HG03139 (cell line): ENCODE data around the gene PIK3R1.

Source experiments
- ATAC-seq: cut with Tn5 transposase; IDR thresholded peaks from one replicate; pipeline ENCODE4 v1.9.1; 2021; ENCODE audit not compliant: unreplicated experiment

PIK3R1 gene

DNA sequence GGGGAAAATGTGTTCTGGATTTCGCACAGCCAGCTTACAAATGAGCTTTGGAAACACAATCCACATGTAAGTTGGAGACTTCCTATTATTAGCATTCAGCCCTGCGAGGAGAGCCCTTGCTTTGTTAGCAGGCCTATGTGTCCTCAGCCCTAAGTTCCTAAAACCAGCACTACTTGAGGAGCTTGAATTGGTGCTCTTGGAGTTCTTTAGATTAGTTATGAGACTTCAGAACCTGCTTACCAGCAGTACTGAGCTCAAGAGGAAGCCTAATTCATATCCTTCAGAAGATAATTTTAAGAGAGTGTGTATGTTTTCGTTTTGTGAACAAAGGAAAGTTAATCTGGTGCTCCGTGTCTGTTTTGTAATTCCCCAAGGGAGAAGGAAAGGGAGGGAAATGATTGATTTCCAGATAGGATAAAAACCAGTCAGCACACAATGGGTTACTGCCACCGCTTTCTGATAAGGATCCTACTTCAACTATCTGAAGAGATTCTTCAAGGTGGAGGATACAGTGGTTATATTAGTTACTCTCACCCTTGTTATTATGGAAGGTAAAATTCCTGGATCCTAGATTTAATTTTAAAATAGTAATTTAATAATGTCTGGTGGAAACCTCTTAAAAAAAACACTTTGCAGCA lies 35.2 kb downstream of the PIK3R1 start:
- no peak for ATAC-seq

DNA sequence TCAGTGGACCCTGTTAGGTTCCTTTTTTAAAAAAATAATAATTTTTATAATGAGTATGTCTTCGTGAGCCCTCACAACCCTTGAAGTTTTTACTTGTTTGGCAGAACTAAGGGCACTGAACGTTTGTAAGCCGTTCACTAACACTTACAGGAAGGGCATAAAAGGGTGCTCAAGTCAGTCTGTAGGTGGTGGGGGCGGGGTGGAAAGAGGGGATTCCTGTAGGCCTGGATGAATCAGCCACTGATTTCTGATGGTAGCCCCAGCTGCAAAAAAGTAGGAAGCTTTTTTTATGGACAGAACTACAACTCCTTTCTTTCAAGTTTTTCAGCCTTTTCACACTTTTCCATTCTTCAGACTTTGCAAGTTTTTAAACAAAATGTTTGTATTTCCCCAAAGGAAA lies 35.8 kb downstream of the PIK3R1 start:
- no peak for ATAC-seq

DNA sequence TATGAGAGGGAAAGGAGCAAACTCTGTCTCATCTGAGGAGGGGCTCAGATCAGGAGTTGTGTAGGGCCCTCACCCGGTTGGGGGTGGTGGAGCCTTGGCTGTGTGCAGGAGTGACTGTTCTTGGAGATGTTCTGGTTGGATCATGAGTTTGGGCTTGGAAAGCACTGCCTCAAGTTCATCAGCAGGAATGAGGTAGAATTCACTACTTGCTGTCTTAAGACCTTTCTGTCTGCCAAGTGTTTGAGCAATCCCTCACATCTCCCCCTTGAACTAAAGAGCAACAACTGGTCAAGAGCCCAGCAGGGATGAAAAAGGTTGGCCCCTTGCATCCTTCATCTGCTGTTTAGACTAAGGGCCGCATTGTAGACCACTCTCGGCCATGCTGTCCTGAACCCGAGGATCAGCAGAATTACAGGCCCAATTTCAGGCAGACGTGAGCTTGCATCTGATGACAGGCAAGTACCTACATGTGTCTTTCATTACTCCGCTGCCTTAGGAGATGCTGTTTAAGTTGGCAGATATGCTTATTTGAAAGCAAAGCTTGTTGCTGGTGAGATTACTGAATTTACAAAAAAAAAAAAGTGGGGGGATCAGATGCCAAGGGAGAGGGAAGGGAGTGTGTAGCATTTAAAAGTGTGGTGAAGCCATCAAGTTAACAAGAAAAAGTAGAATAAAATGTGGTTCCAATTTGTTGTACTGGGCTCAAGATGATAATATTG lies 36.4 kb downstream of the PIK3R1 start:
- no peak for ATAC-seq

DNA sequence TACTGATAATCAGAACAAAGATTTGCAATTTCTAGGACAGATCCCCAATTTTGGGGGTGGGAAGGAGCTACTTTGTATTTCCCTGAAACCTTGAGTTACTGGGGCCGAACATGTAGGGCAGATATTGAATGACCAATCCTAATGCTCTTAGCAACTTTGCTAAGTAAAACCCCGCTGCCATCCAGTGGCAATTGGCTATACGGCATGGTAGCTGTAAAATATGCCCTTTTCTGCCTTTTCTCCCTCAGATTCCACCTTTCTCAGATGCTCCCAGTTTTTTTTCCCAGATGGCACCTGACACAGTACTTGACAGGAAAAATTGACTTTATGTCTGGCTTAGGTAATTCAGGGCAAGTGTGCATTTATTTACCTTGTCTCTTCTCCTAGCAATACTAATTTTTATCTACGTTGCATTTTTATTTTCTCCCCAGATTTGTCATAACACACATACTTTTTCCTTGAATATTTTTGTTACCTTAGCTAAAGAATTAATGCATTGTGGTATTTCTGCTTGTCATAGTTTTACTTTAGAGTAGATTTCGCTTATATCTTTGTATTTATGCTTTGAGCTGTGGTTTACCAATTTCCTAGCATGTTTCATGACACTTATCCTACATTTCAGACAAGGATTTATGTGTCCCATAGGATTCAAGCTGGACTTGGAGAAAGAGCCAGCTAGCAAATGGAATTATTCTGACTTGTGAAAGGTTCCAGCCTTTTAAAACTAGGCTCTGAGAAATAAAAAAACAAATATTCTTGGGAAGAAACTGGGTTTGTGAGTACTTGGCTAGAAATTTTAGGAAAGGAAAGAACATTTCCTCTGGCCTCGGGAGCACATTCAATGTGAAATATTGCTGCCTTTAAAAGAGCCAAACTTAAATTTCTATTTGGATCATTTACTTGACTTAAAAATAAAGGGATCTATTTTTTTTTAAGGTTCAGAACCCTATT lies 37.4 kb downstream of the PIK3R1 start:
- peak; percentile 46 for ATAC-seq

DNA sequence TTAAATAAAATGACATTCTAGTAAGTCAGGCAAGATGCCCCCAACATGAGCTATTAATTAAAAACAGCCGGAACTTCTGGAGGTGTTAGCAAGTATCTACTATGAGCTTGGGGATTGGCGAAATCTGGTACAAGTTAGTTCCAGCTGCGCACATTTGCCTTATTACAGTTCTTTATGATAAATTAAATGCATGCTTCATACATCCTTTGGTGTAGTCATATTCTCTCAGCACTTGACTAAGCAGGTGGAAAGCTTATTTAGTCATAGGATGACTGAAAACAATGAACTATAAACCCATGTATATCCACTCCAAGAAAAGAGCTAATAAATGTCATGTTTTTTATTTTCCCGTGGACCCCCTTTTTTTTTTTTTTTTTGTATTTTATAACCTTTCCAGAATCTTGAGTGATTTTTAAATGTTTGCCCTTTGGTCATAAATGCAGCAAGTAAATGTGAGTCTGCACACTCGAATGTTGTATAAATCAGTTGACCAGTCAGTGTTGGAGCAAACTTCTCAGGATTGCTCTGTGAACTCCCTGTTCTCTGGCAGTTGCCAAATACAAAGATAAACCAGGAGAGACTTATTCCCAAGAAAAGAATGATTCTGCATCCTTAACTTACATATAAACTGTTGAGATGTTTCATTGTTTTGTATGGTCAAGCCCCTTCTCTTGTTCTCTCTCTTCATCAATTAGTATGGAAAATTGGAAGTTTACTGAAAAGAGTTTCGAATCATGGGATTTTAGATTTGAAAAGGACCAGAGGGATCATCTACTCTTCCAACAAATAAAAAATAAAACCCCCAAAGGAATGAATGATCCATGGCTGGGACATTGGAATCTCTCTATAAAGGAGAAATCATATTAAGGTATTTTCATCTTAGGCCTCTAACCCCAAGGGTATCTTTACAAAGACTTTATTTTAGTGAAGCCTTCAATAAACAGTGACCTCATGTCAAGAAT lies 38.3 kb downstream of the PIK3R1 start:
- no peak for ATAC-seq

DNA sequence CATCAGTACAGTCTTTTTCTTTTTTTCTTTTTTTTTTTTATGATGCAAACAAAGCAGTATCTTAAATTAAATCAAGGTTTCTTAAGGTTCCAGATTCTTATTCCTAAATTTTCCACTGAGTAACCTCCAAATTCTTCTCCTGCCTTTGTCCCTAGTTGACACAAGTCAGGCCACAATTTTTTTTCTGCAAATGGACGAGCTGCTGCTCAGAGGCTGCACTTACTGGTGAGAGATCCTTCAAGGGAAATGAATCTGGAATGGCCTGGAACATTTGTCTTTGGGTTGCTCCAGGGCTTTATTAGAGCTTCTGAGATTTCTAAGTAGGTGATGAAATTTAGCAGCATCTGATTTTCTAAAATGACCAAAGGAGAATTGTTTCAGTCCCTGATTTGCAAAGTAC lies 39.3 kb downstream of the PIK3R1 start:
- no peak for ATAC-seq

DNA sequence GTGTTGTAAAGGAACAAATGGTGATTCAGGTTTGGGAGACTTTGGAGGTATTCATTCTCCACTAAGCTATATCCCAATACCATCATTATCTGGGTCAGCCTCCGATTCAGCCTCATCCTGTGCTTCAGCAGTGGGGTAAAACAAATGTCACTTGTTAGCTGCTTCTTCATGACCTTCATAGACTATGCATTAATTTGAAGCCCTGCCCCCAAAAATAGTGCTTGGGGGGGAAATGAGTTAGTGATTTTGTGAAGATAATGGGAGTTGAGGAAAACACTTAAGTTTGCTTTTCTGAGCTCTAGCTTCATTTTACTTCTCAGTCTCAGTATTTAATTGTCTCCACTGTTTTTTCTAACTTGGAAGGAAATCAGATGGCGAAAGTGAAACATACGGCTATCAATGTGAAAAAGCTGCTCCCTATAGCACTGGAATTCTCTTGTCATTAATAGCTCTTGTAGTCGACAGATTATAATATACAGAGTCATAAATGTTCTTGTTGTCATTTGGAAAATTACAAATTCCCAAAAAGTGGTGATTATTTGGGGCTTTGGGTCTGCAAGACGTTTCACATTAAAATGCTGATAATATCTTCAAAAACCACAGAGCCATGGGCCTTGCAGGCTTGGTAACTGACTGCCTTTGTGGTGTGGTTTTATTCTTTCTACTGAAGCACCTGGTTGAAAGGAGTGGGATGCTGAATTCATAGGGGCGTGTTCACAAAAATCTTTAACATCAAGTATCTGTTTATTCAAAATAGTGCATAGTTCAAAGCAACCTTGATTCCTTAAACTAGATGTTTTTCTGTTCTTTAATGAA lies 40.0 kb downstream of the PIK3R1 start:
- ATAC-seq = no peak

DNA sequence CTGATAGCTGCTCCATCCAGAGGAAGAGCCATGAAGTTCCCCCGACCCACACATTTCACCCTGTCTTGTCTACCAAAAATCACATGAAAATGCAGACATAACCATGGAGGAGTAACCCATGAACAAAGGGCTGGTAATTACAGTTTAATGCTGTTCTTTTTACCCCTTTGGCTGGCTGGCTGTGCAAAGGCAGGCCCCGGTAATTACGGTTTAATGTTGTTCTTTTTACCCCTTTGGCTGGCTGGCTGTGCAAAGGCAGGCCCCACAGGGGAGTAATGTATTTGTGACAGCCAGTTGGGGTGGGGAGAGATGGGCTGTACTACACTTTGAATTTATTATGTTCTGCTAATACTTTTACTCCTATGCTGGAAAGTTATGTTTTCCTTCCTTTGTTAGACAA lies 41.7 kb downstream of the PIK3R1 start:
- no peak for ATAC-seq

DNA sequence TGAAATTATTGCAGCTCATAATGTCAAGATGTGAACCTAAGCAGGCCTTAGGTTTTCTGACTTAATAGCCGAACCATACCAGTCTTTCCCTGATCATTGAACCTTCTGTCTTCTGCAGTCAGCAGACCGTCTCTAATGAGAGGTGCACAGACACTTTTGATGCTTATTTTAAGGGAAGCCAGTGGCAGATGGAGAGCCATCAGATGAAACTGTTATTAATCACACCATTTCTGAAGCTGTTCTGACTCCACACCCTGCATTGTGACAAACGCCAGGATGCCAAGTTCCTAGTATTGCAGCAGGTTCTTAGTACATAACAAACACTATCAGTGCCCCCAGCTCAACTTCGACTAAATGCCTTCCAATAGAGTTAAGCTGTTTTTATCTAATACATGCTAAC lies 43.0 kb downstream of the PIK3R1 start:
- no peak for ATAC-seq

DNA sequence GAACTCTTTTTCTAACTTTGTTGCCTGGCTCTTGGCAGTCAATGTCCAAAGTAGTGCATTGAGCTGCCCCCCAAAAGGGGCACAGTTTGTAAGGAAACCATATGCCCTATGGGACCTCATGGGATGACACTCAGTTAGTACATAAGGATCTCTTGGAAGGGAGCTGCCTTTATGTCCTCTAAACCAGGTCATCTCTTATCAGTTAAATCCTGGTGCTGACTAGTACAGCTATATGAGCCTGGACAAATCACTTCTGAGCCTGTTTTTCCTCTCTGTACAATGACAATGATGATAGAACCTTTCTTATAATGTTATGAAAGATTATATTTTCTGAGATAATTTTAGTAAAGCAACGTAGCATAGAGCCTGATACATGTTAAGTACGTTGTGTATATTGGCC lies 44.1 kb downstream of the PIK3R1 start:
- no peak for ATAC-seq

DNA sequence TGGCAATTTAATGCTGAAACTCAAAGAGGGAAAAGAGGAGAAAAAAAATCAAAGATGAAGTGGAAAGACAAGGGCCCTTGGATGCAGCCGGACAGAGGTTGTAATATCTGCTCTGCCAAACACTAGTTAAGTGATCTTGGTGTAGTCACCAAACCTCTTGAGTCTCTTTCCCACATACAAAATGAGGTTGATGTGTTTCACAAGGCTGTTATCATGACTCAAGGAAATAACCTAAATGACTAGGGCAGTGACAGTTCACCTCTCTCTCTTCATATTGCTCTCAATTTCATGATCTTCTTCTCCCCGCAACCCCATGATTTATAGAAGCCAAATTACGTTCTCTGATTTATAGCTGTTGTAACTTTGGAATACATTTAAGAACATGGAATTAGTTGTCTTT lies 44.9 kb downstream of the PIK3R1 start:
- no peak for ATAC-seq

DNA sequence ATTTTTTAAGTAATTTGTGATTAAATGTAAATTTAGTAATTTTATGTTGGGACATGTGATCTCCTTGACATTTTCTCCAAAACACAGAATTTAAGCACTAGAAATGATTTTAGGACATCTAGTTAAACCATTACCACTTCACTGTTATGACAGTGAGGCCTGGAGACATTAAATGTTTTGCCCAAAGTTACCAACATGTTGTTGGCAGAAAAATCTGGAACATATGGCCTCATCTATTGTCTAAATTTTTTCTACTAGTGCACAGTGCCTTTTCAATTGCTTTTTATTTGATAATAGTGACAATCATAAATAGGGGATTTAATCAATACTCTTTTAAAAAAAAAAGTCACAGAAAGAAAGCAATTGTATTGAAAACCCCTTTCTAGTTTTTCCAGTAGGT lies 45.6 kb downstream of the PIK3R1 start:
- ATAC-seq = no peak

DNA sequence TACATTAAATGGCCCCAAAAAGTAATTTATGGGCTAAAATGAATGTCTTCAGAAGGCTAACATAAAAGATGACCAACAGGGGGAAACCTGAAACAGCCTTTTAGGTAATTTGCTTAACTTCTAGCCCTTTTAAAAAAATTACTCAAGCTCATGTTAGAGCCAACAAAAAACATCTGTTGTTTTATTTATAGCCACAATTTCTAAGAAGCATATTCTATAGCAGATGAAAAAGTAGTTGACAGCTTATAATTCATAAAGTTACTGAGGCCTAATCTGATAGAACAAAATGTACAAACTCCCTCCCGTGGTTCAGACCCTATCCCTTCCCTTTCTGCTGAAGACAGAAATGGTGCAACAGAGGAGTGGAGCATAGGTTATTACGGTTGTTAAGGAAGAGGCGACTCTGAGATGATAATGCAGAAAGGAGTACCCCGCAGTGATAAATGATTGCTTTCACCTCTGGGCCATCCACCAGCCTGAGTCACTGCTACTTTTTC lies 46.1 kb downstream of the PIK3R1 start:
- no peak for ATAC-seq

DNA sequence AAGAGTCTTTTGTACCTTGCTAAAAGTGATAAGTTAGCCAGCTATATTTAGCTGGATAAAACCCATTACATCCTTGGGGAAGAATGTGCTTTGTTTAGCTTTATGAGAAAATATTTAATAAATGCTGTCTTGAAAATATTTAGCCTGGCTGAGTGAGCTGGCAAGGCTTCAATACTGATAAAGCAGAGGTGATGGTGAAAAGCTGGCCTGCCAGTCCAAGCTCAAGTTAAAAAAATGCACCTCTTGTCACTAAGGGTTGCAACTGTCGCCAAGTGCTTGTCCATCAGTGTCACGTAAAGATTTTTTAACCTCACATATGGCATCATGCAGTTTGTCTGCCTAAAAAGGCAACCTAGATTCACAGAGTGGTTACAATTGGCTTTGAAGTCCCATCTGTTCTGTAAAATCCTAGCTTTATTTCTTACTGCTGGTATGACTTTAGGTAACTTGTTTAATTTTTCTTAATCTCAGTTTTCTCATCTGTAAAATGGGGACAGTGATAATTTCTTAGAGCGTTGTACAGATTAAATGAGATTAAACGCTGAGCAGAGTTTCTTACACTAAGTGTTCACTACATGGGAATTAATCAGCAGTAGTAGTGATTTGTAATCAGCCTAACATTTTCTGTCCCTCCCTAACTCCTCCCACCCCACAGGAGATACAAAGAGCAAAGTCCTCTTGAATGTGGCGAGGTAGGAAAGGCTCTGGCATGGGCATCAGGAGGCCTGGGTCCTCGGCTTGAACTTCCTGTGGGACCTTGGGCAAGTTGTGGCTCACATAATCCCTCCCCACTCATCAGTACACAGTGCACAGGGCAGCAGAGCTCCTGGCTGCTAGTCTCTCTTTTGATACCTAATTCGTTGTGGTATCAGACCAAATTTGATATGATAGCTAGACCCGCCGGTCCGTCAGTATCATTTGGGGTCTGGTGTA lies 48.7 kb downstream of the PIK3R1 start:
- ATAC-seq = no peak

DNA sequence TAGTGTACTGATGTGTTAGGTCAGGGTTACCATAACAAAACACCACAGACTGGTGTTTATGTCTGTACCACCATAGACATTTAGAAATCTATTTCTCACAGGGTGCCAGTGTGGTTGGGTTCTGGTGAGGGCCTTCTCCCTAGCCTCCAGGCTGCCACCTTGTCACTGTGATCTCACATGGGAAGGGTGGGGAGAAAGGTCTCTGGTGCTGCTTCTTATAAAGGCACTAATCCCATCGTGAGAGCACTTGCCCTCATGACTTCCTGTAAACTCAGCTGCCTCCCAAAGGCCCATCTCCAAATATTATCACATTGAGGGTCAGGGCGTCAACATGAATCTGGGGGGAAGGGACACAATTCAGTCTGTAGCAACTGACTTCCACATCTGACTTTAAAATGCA lies 49.8 kb downstream of the PIK3R1 start:
- no peak for ATAC-seq

DNA sequence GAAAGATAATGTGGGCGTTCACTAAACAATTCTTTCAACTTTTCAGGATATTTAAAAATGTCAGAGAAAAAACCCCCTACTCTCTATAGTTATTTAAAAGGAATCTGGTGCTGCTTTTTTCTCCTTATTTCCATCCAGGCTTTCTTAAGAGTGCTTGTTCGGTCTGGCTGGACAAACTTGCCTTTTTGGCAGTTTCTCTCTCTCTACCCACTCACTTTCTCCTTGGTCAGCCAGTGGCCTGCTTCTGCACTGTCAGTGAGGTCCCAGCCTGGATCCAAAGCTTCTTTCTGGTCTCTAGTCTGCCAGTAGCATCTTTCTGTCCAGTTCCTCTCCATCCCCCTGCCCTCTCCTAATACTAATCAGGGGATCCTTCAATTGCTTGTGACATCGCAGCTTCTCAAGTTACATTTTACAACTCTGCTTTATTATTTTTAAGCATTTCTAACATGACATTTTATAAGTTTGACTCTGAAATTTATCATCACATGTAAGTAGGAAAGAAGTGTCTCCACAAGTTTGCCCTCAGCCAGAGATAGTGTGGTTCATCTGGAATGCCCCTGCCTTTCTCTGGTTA lies 50.4 kb downstream of the PIK3R1 start:
- ATAC-seq = no peak

DNA sequence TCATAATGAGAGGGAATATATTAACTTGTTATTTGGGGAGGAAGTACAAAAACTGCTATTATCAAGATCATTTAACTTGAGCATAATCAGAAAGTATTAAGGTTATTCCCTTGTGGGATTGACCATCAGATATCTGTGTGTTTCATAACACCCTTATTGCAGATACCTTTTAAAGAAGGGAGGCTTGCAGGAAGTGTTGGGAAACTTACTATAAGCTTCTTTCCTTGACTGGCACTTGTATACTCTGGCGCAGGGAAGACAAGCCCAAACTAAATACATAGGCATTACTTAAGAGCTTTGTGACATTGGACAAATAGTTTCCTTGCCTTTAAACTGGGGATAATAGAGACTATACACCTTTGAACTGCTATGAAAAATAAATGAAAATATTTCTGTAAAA lies 50.9 kb downstream of the PIK3R1 start:
- no peak for ATAC-seq

DNA sequence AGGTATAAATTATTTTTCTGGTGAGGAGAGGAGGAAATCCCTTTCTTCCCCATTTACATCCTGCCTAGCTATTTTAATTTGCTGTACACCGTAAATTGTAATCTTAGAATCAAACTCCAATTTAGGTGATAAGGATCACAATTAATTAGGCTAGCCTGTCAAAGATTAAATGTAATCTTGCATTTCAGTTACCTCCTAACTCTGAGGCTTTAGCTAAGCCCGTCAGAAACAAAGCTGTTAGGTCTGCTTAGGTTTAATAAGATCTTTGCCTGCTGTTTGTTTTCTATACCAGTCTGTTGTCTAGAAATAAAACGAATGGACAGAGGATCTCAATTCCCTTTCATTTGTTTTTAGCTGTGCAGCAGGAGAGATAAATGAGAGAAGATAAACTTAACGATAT lies 51.5 kb downstream of the PIK3R1 start:
- no peak for ATAC-seq
